NCI-H446 (cell line): ENCODE results near the gene AMBRA1.

Experiments used
- DNase-seq, 2 experiments: peaks; one replicate each; lab custom pipeline; 2025; lab: John Stamatoyannopoulos, UW

The AMBRA1 gene

GRCh38 chr11:46593550-46594373 is at the start of gene AMBRA1:
AMBRA1 (minus strand) TSS chr11:46594023; CDS start chr11:46548380, 45,643 bp downstream.
- peak; percentile 86 to 89 for DNase-seq

GRCh38 chr11:46643531-46643930 is 49.7 kb upstream of the AMBRA1 start:
- DNase-seq: no peak

GRCh38 chr11:46642627-46643335 is 49.0 kb upstream of the AMBRA1 start:
- no peak for DNase-seq

- DNase-seq: no peak
These were observed 47.8 kb upstream of the AMBRA1 start for GRCh38 chr11:46641639-46642038.

GRCh38 chr11:46640036-46640788 is 46.4 kb upstream of the AMBRA1 start:
- DNase-seq: no peak

GRCh38 chr11:46639197-46639839 is 45.5 kb upstream of the AMBRA1 start:
- no peak for DNase-seq

- DNase-seq: no peak
These were observed 43.7 kb upstream of the AMBRA1 start for GRCh38 chr11:46637546-46637945.

- no peak for DNase-seq
These were observed 41.8 kb upstream of the AMBRA1 start for GRCh38 chr11:46635557-46636139.

- no peak for DNase-seq
These were observed 39.7 kb upstream of the AMBRA1 start for GRCh38 chr11:46633291-46634217.

GRCh38 chr11:46632502-46632901 is 38.7 kb upstream of the AMBRA1 start:
- no peak for DNase-seq

- no peak for DNase-seq
These were observed 37.9 kb upstream of the AMBRA1 start for GRCh38 chr11:46631676-46632075.

- no peak for DNase-seq
These were observed 36.4 kb upstream of the AMBRA1 start for GRCh38 chr11:46630237-46630636.

- DNase-seq: no peak
These were observed 35.1 kb upstream of the AMBRA1 start for GRCh38 chr11:46628961-46629360.

GRCh38 chr11:46625406-46625805 is 31.6 kb upstream of the AMBRA1 start:
- no peak for DNase-seq

- DNase-seq: no peak
These were observed 25.0 kb upstream of the AMBRA1 start for GRCh38 chr11:46618837-46619236.

- DNase-seq: no peak
These were observed 24.1 kb upstream of the AMBRA1 start for GRCh38 chr11:46617972-46618314.

GRCh38 chr11:46617134-46617971 is 23.5 kb upstream of the AMBRA1 start, which contains the start of the genes ATG13 and HARBI1:
ATG13 (plus strand) TSS chr11:46617553; CDS start chr11:46644292, 26,739 bp downstream.
HARBI1 (minus strand) TSS chr11:46617227; CDS start chr11:46616237, 990 bp downstream.
- DNase-seq: peak; percentile 76 to 91

GRCh38 chr11:46616551-46617133 is 22.8 kb upstream of the AMBRA1 start:
- DNase-seq: peak in 1 of 2 experiments; percentile 13

GRCh38 chr11:46615756-46616155 is 21.9 kb upstream of the AMBRA1 start:
- no peak for DNase-seq
